ENCODE measurements around the gene HK3.

DNA sequence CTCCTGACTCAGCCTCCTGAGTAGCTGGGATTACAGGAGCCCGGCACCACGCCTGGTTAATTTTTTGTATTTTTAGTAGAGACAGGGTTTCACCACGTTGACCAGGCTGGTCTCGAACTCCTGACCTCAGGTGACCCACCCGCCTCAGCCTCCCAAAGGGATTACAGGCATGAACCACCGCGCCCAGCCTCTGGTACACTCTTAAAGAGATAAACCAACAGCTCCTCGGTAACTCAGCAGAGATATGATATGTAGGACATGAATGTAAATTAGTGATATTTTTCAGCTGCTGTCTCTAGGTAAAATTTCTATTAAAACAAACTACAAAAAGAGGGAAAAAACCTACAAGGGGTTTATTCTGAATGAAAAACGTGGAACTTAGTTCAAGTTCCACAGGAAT, 42.8 kb upstream of the HK3 start:
- no peak for TF ChIP-seq POLR2A (IDR thresholded peaks at IDR 0.05)
- TF ChIP-seq, protein P1, sequence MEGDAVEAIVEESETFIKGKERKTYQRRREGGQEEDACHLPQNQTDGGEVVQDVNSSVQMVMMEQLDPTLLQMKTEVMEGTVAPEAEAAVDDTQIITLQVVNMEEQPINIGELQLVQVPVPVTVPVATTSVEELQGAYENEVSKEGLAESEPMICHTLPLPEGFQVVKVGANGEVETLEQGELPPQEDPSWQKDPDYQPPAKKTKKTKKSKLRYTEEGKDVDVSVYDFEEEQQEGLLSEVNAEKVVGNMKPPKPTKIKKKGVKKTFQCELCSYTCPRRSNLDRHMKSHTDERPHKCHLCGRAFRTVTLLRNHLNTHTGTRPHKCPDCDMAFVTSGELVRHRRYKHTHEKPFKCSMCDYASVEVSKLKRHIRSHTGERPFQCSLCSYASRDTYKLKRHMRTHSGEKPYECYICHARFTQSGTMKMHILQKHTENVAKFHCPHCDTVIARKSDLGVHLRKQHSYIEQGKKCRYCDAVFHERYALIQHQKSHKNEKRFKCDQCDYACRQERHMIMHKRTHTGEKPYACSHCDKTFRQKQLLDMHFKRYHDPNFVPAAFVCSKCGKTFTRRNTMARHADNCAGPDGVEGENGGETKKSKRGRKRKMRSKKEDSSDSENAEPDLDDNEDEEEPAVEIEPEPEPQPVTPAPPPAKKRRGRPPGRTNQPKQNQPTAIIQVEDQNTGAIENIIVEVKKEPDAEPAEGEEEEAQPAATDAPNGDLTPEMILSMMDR (IDR thresholded peaks at IDR 0.05) = no peak

Measured in right lobe of liver (tissue), 4 donors.